Superior temporal gyrus (tissue), 1 donor: Measurements from ENCODE around the gene SWT1.
"Not testable (repeated sequence)": the region's sequence is repeated elsewhere in the genome, so short reads cannot be mapped to it uniquely, and the experiment has no call there.

Experiments used
- DNase-seq: peaks from one replicate; pipeline ENCODE4 v3.0.0-alpha.2; 2016; ENCODE audit errors: extremely low spot score

Gene SWT1

DNA sequence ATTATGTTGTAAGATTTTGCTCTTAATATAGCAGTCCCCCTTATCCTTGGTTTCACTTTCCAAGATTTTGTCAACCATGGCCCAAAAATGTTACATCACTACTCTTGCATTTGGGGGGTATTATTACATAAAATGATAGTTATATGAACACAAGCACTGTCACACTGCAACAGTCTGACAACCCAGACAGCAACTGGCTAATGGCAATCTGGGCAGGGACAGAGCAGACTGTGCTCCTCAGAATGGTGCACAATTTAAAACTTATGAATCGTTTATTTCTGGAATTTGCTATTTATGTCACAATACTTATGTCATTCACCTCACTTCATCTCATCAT lies 162.1 kb downstream of the SWT1 start:
- DNase-seq, result no peak

DNA sequence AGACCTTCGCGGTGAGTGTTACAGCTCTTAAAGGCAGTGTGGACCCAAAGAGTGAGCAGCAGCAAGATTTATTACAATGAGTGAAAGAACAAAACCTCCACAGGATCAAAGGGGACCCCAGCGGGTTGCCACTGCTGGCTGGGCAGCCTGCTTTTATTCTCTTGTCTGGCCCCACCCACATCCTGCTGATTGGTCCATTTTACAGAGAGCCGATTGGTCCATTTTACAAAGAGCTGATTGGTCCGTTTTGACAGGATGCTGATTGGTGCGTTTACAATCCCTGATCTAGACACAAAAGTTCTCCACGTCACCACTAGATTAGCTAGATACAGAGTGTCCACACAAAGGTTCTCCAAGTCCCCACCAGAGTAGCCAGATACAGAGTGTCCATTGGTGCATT lies 164.1 kb downstream of the SWT1 start:
- DNase-seq, result not testable (repeated sequence)

DNA sequence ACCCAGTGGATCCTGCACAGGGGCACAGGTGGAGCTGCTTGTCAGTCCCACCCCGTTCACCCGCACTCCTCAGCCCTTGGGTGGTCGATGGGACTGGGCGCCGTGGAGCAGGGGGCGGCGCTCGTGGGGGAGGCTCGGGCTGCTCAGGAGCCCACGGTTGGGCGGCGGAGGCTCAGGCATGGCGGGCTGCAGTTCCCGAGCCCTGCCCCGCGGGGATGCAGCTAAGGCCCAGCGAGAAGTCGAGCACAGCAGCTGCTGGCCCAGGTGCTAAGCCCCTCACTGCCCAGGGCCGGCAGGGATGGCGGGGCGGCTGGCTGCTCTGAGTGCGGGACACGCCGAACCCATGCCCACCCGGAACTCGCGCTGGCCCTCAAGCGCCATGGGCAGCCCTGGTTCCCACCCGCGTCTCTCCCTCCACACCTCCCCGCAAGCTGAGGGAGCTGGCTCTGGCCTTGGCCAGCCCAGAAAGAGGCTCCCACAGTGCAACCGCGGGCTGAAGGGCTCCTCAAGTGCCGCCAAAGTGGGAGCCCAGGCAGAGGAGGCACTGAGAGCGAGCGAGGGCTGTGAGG lies 164.8 kb downstream of the SWT1 start:
- DNase-seq, result not testable (repeated sequence)

DNA sequence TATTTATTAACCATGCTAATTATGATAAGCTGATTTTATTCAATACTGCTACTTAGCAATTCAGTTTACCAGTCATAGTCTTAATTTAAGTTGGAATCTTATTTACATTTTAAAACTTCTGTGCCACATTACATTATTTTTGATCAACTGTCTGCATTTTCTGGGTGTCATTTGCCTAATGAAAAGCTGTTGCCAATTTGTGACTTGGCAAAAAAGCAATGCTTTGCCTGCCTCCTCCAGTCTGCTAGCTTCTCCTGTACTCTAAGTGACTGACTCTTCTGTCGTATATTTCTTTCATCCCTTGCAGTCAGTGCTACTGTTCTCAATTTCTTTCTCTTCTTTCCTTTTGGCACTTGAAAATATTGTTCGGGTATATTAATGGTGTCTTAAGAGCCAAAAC lies 165.7 kb downstream of the SWT1 start:
- no peak for DNase-seq

DNA sequence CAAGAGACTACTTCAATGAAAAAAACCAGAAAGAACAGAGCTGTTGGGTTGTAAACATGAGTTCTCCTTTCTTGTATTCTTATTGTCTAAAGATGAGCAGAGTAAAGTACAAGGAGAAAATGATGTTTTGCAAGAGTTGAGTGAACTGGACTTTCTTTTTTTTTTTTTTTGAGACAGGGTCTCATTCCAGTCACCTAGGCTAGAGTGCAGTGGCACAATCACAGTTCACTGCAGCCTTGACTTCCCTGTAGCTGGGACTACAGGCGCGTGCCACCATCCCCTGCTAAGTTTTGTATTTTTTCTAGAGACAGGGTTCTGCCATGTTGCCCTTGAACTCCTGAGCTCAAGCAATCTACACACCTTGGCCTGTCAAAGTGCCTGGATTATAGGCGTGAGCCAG lies 167.2 kb downstream of the SWT1 start:
- DNase-seq, result no peak

DNA sequence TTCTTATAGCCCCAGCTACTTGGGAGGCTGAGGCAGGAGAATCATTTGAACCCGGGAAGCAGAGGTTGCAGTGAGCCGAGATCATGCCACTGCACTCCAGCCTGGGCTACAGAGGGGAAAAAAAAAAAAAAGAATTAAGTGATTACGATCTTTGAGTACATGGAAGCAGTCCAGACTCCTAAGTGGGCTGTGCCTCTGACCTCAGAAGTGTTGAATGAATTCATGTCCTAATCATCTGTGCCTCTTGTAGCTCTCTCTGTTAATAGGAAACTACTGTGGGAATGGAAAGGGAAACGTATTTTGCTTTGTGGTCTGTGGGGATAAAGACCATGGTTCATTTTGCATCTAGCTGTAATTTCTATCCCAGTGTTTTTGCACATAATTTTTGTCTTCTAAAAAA lies 168.4 kb downstream of the SWT1 start:
- no peak for DNase-seq

DNA sequence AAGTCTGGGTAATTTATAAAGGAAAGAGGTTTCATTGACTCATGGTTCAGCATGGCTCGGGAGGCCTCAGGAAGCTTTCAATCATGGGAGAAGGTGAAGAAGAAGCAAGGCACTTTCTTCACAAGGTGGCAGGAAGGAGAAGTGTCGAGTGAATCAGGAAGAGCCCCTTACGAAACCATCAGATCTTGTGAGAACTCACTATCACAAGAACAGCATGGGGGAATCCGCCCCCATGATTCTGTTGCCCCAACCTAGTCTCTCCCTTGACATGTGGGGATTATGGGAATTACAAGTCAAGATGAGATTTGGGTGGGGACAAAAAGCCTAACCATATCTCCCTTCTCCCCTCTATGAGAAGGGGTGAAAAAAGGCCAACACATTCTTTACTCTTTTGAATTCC lies 171.3 kb downstream of the SWT1 start:
- DNase-seq, result no peak

DNA sequence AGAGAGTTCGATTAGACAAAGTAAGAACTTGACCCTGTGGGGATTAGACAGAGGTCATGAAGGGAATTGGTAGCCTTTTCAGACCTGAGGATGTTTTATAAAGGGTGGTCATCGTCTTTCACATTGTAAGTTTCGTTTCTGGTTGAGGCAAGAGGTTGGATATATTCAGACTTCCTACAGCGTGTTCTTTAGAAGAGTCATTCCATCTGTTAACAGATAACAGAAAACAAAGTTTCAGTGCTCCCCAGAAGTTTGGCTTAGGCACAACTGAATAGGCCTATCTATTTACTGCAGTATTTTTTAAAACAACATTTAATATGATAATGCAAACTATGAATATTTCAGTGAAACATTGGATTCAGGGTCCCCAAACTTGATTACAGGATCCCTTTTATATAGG lies 177.2 kb downstream of the SWT1 start:
- no peak for DNase-seq

DNA sequence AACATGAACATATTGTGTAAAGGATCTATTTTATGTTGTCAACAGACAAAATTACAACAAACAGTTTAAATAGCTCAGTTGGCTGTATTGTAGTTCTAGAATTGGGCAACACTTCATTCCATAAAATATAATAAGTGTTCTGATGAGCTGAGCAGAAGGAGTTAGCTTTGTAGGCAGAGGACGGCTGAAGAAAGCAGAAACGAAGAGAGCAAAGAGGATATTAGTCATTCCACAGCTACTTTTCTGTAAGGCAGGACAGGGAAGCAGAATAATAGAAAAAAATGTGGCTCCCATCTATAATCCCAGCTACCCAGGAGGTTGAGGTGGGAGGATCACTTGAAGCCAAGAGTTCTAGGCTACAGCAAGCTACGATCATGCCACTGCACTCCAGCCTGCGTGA lies 180.3 kb downstream of the SWT1 start:
- DNase-seq, result no peak

DNA sequence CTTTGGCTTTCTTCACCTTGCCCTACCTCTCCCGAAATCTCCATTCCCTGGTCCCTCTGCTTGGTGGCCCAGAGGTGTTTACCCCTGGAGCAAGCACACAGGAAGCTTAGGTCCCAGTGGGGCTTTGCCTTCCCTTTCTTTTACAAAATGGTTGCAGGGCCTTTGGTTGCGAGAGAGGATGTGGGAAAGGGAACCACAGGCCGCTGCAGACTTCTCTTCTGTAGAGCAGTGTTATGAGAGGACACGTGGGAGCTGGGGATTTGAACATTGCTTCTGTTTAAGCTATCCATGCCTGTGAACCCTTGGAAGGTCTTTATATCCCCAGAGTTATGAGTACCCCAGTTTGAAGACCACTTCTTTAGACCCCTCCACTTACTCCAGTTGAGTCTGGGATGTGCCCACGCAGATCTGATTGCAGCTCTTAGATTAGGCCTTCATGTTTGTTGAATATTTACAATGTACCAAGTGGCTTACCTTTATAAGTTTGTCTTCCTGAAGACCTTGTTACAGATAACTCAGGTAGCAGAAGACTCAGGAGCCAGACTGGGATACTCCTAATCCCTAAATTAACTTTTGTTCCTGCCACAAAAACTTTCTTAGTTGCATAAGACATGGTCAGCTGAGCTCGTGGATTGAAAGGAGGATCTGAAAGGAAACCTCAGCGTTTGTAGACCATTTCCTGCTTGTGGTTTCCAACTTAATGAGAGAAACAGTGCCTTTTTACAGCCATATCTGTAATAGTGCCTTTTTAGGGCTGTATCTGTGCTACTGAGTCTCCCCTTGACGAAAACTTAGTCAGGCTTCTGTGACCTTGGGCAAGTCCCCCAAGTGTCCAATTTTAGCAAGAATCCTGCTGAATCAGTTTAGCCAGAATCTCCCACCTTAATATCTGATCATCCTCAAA lies 182.0 kb downstream of the SWT1 start:
- no peak for DNase-seq

DNA sequence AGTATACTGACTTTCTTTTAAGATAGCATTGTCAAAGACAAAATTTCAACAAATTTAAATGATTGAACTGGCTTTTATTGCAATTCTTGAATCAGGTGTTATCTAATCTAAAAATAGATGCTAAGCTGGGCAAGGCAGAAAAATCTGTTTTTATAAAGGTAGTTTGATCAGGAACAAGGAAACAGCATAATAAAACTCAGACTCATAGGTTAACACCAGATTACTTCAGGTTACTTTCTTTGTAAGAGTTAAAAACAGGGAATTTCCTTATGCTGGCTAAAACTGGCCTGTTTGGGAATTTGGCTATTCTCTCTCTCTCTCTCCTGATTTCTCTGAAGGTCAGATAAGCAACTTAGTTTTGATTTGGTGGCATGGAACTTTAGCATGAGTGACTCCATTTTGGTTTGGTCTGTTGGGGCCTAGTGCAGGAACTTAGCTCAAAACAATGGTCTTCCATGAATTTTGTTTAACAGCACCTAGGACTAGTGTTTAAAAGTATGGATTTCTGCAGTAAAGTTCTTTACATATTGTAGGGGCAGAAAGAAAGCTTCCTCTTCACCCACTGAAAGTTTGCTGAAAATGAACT lies 184.3 kb downstream of the SWT1 start:
- DNase-seq, result no peak
